ENCODE data around the gene FGD6. TPM values are rescaled to one million over a fixed set of nuclear protein-coding genes. Genes with fewer than 3 reads are reported as not detected.

The FGD6 gene
- total and polyA plus RNA-seq, 2 of the 4 experiments (the other 2 are of a cell fraction) = 2.6 to 9.5 TPM

GRCh38 chr12:95195122-95195521 is 22.1 kb downstream of the FGD6 start:
- Histone ChIP-seq H3K27me3 (ENCODE audit: control insufficient read depth, insufficient read depth, low read length) (no peaks in the 10 kb centered on the region), H2AK9ac (replicated peaks; ENCODE audit: low read depth, low read length, poor library complexity) (no peak overlapping the region), H3K79me1 (ENCODE audit: low read depth in 1 of 2, low read length in 2 of 2) (peaks cover 5% of the 10 kb centered on the region in 2 experiments; a peak in 2 of 4 replicates), H2BK20ac (ENCODE audit: low read depth, low read length) (no peak overlapping the region), H3K36me3 (ENCODE audit: control insufficient read depth, insufficient read depth, low read length) (no peaks in the 10 kb centered on the region), H3K9me3 (ENCODE audit: control insufficient read depth, insufficient read depth, low read length) (no peaks in the 10 kb centered on the region), H4K20me1 (ENCODE audit: insufficient read depth, low read length) (no peaks in the 10 kb centered on the region), H3K18ac (ENCODE audit: low read depth, low read length) (no peak overlapping the region), H4K8ac (ENCODE audit: low read depth in 2 of 2, low read length in 2 of 2) (no peak overlapping the region), H2BK5ac (ENCODE audit: low read depth, low read length, poor library complexity, severe bottlenecking) (no peak overlapping the region), H2AK5ac (ENCODE audit: low read depth, low read length) (no peak overlapping the region), H2BK15ac (ENCODE audit: low read depth, low read length) (no peak overlapping the region), H3K4me2 (ENCODE audit: low read depth, low read length) (no peak overlapping the region), H3K14ac (replicated peaks; ENCODE audit: low read depth, low read length) (no peak overlapping the region), H2BK120ac (ENCODE audit: low read depth, low read length) (no peak overlapping the region), H4K91ac (ENCODE audit: insufficient read depth, low read depth, low read length) (no peak overlapping the region), H3K56ac (ENCODE audit: extremely low read depth, insufficient read depth, low read length) (no peak overlapping the region), H2AFZ (replicated peaks; ENCODE audit: low read length, poor library complexity) (no peak overlapping the region), H3K23ac (ENCODE audit: low read depth, low read length) (no peak overlapping the region), H3K9me1 (ENCODE audit: insufficient read depth, low read length) (no peaks in the 10 kb centered on the region), H3K9ac (ENCODE audit: low read depth, low read length) (no peak overlapping the region), H3K4me3 (ENCODE audit: insufficient read depth, low read depth, low read length) (no peak overlapping the region), H3K4me1 (ENCODE audit: control insufficient read depth, insufficient read depth, low read length) (no peaks in the 10 kb centered on the region), H4K5ac (ENCODE audit: low read depth, low read length) (no peak overlapping the region), H3K4ac (ENCODE audit: low read depth, low read length) (no peak overlapping the region), H3K27ac (ENCODE audit: insufficient read depth, low read length) (no peak overlapping the region)
- no CpG with 5 or more reads among the region's 3 CpGs for WGBS, 2 experiments (ENCODE audit: extremely low coverage in 2 of 2, insufficient read length in 1 of 2)
- in situ Hi-C loops (cut with MboI; ENCODE audit: low sequenced_read_pairs) = no loop called here
- intact Hi-C loops (cut with micrococcal nuclease) = no loop called here
- no TSS peak for BruUV-seq (replicated peaks)
- TF ChIP-seq BHLHE40 (IDR thresholded peaks at IDR 0.05; ENCODE audit: low read depth, low read length) (no peak), MAFK (IDR thresholded peaks at IDR 0.05; ENCODE audit: low read depth, low read length) (no peak), CTCF (conservative IDR thresholded peaks at IDR 0.05; ENCODE audit: low read depth, low read length) (no peak), NFE2L2 (IDR thresholded peaks at IDR 0.05; ENCODE audit: low read depth, low read length) (no peak), CHD1 (IDR thresholded peaks at IDR 0.05; ENCODE audit: low read depth, low read length) (no peak), FOS (IDR thresholded peaks at IDR 0.05; ENCODE audit: low read depth, low read length) (no peak), RAD21 (IDR thresholded peaks at IDR 0.05; ENCODE audit: low read length) (no peak), RFX5 (IDR thresholded peaks at IDR 0.05; ENCODE audit: low read depth, low read length) (no peak), ELK1 (IDR thresholded peaks at IDR 0.05; ENCODE audit: borderline replicate concordance, low read depth, low read length) (no peak), MAZ (IDR thresholded peaks at IDR 0.05; ENCODE audit: borderline replicate concordance, low read depth, low read length) (no peak)
- dilution Hi-C loops (cut with HindIII; ENCODE audit: low sequenced_read_pairs, unreplicated experiment) = no loop called here
- POLR2A ChIA-PET (ENCODE audit: unreplicated experiment) = no interaction called here
- CTCF ChIA-PET = no interaction called here
- DNase-seq (no peak), ATAC-seq (ENCODE audit: low read depth) (no peak)

Data from IMR-90 (cell line).